Chondrocyte (in vitro differentiated cells): ENCODE data around the gene PARD3B. TPM values are rescaled to one million over a fixed set of nuclear protein-coding genes. Genes with fewer than 3 reads are reported as not detected.

ENCODE experiments used
- DNase-seq: peaks from one replicate; pipeline ENCODE4 v3.0.0; 2021; ENCODE audit warnings: mixed read lengths, low spot score
- H3K27ac Mint-ChIP-seq: one replicate; pipeline ENCODE4 v1.8.0; 2021; ENCODE audit warnings: mild to moderate bottlenecking, moderate library complexity, mixed read lengths; ENCODE audit not compliant: unreplicated experiment
- H3K27me3 Mint-ChIP-seq: 2 replicates; pipeline ENCODE4 v1.8.0; 2021; ENCODE audit warnings: low read depth, mixed read lengths
- H3K36me3 Mint-ChIP-seq: 2 replicates; pipeline ENCODE4 v1.8.0; 2021; ENCODE audit warnings: low read depth, mixed read lengths
- H3K4me1 Mint-ChIP-seq: 2 replicates; pipeline ENCODE4 v1.8.0; 2021; ENCODE audit warnings: low read depth, mild to moderate bottlenecking, mixed read lengths
- H3K4me3 Mint-ChIP-seq: one replicate; pipeline ENCODE4 v1.8.0; 2021; ENCODE audit warnings: mild to moderate bottlenecking, moderate library complexity, mixed read lengths; ENCODE audit not compliant: unreplicated experiment
- H3K9me3 Mint-ChIP-seq: 2 replicates; pipeline ENCODE4 v1.8.0; 2021; ENCODE audit warnings: low read depth, mixed read lengths
- CTCF ChIP-seq: fragments of 200-600 bp; sonication (generic); IDR thresholded peaks from 2 replicates; pipeline ENCODE4 v1.5.0; 2021; ENCODE audit warnings: antibody characterized with exemption, mild to moderate bottlenecking, moderate library complexity
- total RNA-seq: library from RNA; stranded (reverse); gene quantifications from 3 replicates; pipeline ENCODE4 v1.2.1, GENCODE V29; 2021

The PARD3B gene
- total RNA-seq, 1 donor from 2014 or later: 24.9 TPM

- H3K9me3 Mint-ChIP-seq: peaks cover 5% of the 10 kb centered on the region
- no peaks in the 10 kb centered on the region for H3K36me3 Mint-ChIP-seq
- no peak overlapping the region for H3K4me3 Mint-ChIP-seq
- no peak overlapping the region for H3K27ac Mint-ChIP-seq
- peaks cover 6% of the 10 kb centered on the region for H3K4me1 Mint-ChIP-seq
- no peaks in the 10 kb centered on the region for H3K27me3 Mint-ChIP-seq
- DNase-seq: no peak
- no peak for TF ChIP-seq CTCF
These were observed 342.9 kb downstream of the PARD3B start for GRCh38 chr2:204888222-204888621.

- Mint-ChIP-seq H3K9me3 (no peaks in the 10 kb centered on the region), H3K27ac (no peak overlapping the region), H3K36me3 (no peaks in the 10 kb centered on the region), H3K4me1 (peaks cover 13% of the 10 kb centered on the region), H3K4me3 (no peak overlapping the region), H3K27me3 (no peaks in the 10 kb centered on the region)
- no peak for TF ChIP-seq CTCF
- DNase-seq: no peak
These were observed 345.4 kb downstream of the PARD3B start for GRCh38 chr2:204890680-204891079.

- no peak for TF ChIP-seq CTCF
- Mint-ChIP-seq H3K36me3 (no peaks in the 10 kb centered on the region), H3K27ac (no peak overlapping the region), H3K4me1 (peaks cover 13% of the 10 kb centered on the region), H3K9me3 (no peaks in the 10 kb centered on the region), H3K4me3 (no peak overlapping the region), H3K27me3 (no peaks in the 10 kb centered on the region)
- DNase-seq: no peak
These were observed 346.5 kb downstream of the PARD3B start for GRCh38 chr2:204891739-204892138.

- no peak for DNase-seq
These were observed 347.4 kb downstream of the PARD3B start for GRCh38 chr2:204892506-204893255.

GRCh38 chr2:204896146-204896545, 350.9 kb downstream of the PARD3B start:
- Mint-ChIP-seq H3K27ac (no peak overlapping the region), H3K36me3 (peaks cover 12% of the 10 kb centered on the region), H3K9me3 (peaks cover 12% of the 10 kb centered on the region), H3K27me3 (no peaks in the 10 kb centered on the region), H3K4me3 (no peak overlapping the region), H3K4me1 (peaks cover 7% of the 10 kb centered on the region)
- TF ChIP-seq CTCF: no peak
- no peak for DNase-seq

More at GRCh38 chr2:204892506-204893255, 347.4 kb downstream of the PARD3B start:
- H3K27ac Mint-ChIP-seq: no peak overlapping the region
- no peaks in the 10 kb centered on the region for H3K9me3 Mint-ChIP-seq
- TF ChIP-seq CTCF: no peak
- no peaks in the 10 kb centered on the region for H3K36me3 Mint-ChIP-seq
- peaks cover 13% of the 10 kb centered on the region for H3K4me1 Mint-ChIP-seq
- H3K4me3 Mint-ChIP-seq: no peak overlapping the region
- no peaks in the 10 kb centered on the region for H3K27me3 Mint-ChIP-seq
